ENCODE results near the gene NUP62. TPM values are rescaled to one million over a fixed set of nuclear protein-coding genes. Genes with fewer than 3 reads are reported as not detected.
"Not testable (repeated sequence)": the region's sequence is repeated elsewhere in the genome, so short reads cannot be mapped to it uniquely, and the experiment has no call there.

The NUP62 gene
- total and polyA plus RNA-seq, 2 of the 8 experiments (the other 6 are each of a cell fraction or from before 2014, with no cell fraction given): 50.0 to 107 TPM

- H3K4me3 ChIP-seq (ENCODE audit: extremely low read depth in 1 of 4, insufficient read depth in 2 of 4, low read depth in 3 of 4, low read length in 4 of 4); CTCF ChIA-PET (ENCODE audit: partially characterized antibody); H4K8ac ChIP-seq (ENCODE audit: extremely low read depth, insufficient read depth, low read length); H2AK5ac ChIP-seq (ENCODE audit: low read depth, low read length); H4K91ac ChIP-seq (replicated peaks; ENCODE audit: insufficient read length, low read length); H3K4me2 ChIP-seq (ENCODE audit: insufficient read depth in 1 of 2, low read depth in 2 of 2, low read length in 2 of 2); H2BK20ac ChIP-seq (ENCODE audit: low read length); H4K5ac ChIP-seq (ENCODE audit: insufficient read length, low read depth, low read length); H3K9me3 ChIP-seq (ENCODE audit: insufficient read depth in 2 of 2, low read depth in 1 of 2, low read length in 1 of 2); H2AFZ ChIP-seq (ENCODE audit: low read length); H3K9ac ChIP-seq (replicated peaks in 1 of 4; ENCODE audit: extremely low read depth in 1 of 4, low read depth in 3 of 4, low read length in 3 of 4); H2BK120ac ChIP-seq (replicated peaks; ENCODE audit: low read depth, low read length); H2BK5ac ChIP-seq (ENCODE audit: low read depth, low read length); H3K4me1 ChIP-seq (replicated peaks in 1 of 4; ENCODE audit: control insufficient read depth in 3 of 4, insufficient read depth in 4 of 4, low read length in 3 of 4); H3K79me2 ChIP-seq (ENCODE audit: control insufficient read depth in 1 of 2, insufficient read depth in 2 of 2, low read length in 2 of 2); H2BK12ac ChIP-seq (ENCODE audit: low read depth, low read length); POLR2A ChIA-PET (ENCODE audit: partially characterized antibody); H3K36me3 ChIP-seq (ENCODE audit: control insufficient read depth in 2 of 4, insufficient read depth in 4 of 4, low read length in 3 of 4); FAIRE-seq; H3K14ac ChIP-seq (ENCODE audit: insufficient read length); H2BK15ac ChIP-seq (ENCODE audit: low read length); H4K20me1 ChIP-seq (replicated peaks in 1 of 2; ENCODE audit: control insufficient read depth in 1 of 2, insufficient read depth in 2 of 2, low read length in 2 of 2); H3K23me2 ChIP-seq (ENCODE audit: low read depth, low read length); H3K18ac ChIP-seq (ENCODE audit: extremely low read depth, low read length); H3K4ac ChIP-seq (replicated peaks; ENCODE audit: insufficient read length, low read depth, low read length); H3K23ac ChIP-seq (ENCODE audit: insufficient read length); H3K79me1 ChIP-seq (ENCODE audit: low read depth, low read length); H3K27ac ChIP-seq (ENCODE audit: low read depth, low read length); H3K27me3 ChIP-seq (replicated peaks in 1 of 4; ENCODE audit: control insufficient read depth in 3 of 4, extremely low read depth in 1 of 4, insufficient read depth in 3 of 4, low read length in 3 of 4); DNase-seq (ENCODE audit: low read depth in 1 of 2, low spot score in 2 of 2); H3K56ac ChIP-seq (replicated peaks; ENCODE audit: insufficient read length, low read depth, low read length): not testable (repeated sequence)
- WGBS, 2 experiments (ENCODE audit: extremely low coverage in 1 of 2, insufficient coverage in 1 of 2, insufficient read length in 1 of 2, insufficient replicate concordance in 2 of 2, low coverage in 1 of 2, low lambda C conversion rate in 2 of 2, missing lambda C conversion rate in 1 of 2): no CpG with 5 or more reads among the region's 12 CpGs
Observed at GRCh38 chr19:49959892-49960291, 30.6 kb upstream of the NUP62 start.

DNA sequence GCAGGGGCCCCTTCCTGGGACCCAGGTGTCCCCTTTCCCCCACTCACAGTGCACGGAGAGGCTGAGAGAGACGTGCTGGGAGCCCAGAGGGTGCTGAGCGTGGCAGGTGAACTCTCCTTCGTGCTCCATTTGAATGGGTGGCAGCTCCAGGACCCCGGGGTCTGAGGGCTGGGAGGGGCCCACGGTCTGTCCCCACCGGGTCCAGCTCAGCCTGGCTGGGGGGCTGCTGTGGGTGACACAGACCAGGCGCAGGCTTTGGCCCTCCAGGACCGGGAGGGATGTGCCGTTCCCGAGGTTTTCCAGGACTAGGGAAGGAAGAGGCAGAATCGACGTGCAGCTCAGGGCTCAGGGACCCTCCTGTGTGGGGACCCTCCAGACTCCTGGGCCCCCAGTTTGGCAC is 29.3 kb upstream of the NUP62 start:
- not testable (repeated sequence) for H2BK12ac ChIP-seq (ENCODE audit: low read depth, low read length); H4K8ac ChIP-seq (ENCODE audit: extremely low read depth, insufficient read depth, low read length); H3K14ac ChIP-seq (ENCODE audit: insufficient read length); H3K27me3 ChIP-seq (replicated peaks in 1 of 4; ENCODE audit: control insufficient read depth in 3 of 4, extremely low read depth in 1 of 4, insufficient read depth in 3 of 4, low read length in 3 of 4); H3K23me2 ChIP-seq (ENCODE audit: low read depth, low read length); H2BK15ac ChIP-seq (ENCODE audit: low read length); H3K9me3 ChIP-seq (ENCODE audit: insufficient read depth in 2 of 2, low read depth in 1 of 2, low read length in 1 of 2); H4K5ac ChIP-seq (ENCODE audit: insufficient read length, low read depth, low read length); FAIRE-seq; DNase-seq (ENCODE audit: low read depth in 1 of 2, low spot score in 2 of 2); H2BK20ac ChIP-seq (ENCODE audit: low read length); H3K23ac ChIP-seq (ENCODE audit: insufficient read length); H2AK5ac ChIP-seq (ENCODE audit: low read depth, low read length); H3K79me1 ChIP-seq (ENCODE audit: low read depth, low read length); H3K36me3 ChIP-seq (ENCODE audit: control insufficient read depth in 2 of 4, insufficient read depth in 4 of 4, low read length in 3 of 4); H3K18ac ChIP-seq (ENCODE audit: extremely low read depth, low read length); H3K4me3 ChIP-seq (ENCODE audit: extremely low read depth in 1 of 4, insufficient read depth in 2 of 4, low read depth in 3 of 4, low read length in 4 of 4); H3K4ac ChIP-seq (replicated peaks; ENCODE audit: insufficient read length, low read depth, low read length); H4K91ac ChIP-seq (replicated peaks; ENCODE audit: insufficient read length, low read length); H3K79me2 ChIP-seq (ENCODE audit: control insufficient read depth in 1 of 2, insufficient read depth in 2 of 2, low read length in 2 of 2); H4K20me1 ChIP-seq (replicated peaks in 1 of 2; ENCODE audit: control insufficient read depth in 1 of 2, insufficient read depth in 2 of 2, low read length in 2 of 2); H3K9ac ChIP-seq (replicated peaks in 1 of 4; ENCODE audit: extremely low read depth in 1 of 4, low read depth in 3 of 4, low read length in 3 of 4); H2BK120ac ChIP-seq (replicated peaks; ENCODE audit: low read depth, low read length); H3K27ac ChIP-seq (ENCODE audit: low read depth, low read length); H2AFZ ChIP-seq (ENCODE audit: low read length); H3K56ac ChIP-seq (replicated peaks; ENCODE audit: insufficient read length, low read depth, low read length); H2BK5ac ChIP-seq (ENCODE audit: low read depth, low read length)
- WGBS, 2 experiments (ENCODE audit: extremely low coverage in 1 of 2, insufficient coverage in 1 of 2, insufficient read length in 1 of 2, insufficient replicate concordance in 2 of 2, low coverage in 1 of 2, low lambda C conversion rate in 2 of 2, missing lambda C conversion rate in 1 of 2): 84% methylated on average over 11 of the region's 13 CpGs; no CpG with 5 or more reads in 1 of the 2 experiments
- peaks cover 0 to 17% (median 9%) of the 10 kb centered on the region in 4 experiments; a peak in 6 of 7 replicates for H3K4me1 ChIP-seq (replicated peaks in 1 of 4; ENCODE audit: control insufficient read depth in 3 of 4, insufficient read depth in 4 of 4, low read length in 3 of 4)
- CTCF ChIA-PET (ENCODE audit: partially characterized antibody): interaction anchor here (0.7 to 1.9 kb wide), 4 partner anchors 21 to 39 kb away, joined by 3 to 10 read pairs (median 5); no protein-coding TSS in a partner anchor
- 0 out of 4 replicates have a peak overlapping the region, but pooled peaks of 1 of the 2 experiments have one; percentile 30 for H3K4me2 ChIP-seq (ENCODE audit: insufficient read depth in 1 of 2, low read depth in 2 of 2, low read length in 2 of 2)
- POLR2A ChIA-PET (ENCODE audit: partially characterized antibody): interaction anchor here (1.9 to 2.7 kb wide), 2 partner anchors 25 to 29 kb away, joined by 7 to 9 read pairs; partner anchors contain the start of genes ATF5 and NUP62

Measured in H1 (cell line).